ENCODE data around the gene RIMKLB. TPM values are rescaled to one million over a fixed set of nuclear protein-coding genes. Genes with fewer than 3 reads are reported as not detected.

RIMKLB gene
- total RNA-seq, 6 experiments from 2014 or later: 8.5 to 10.7 (median 9.0) TPM

GRCh38 chr12:8821591-8821990, 123.8 kb downstream of the RIMKLB start:
- no peak for TF ChIP-seq CTCF (IDR thresholded peaks at IDR 0.05)
- no peak for DNase-seq
- Mint-ChIP-seq H3K4me3 (no peak overlapping the region), H3K36me3 (ENCODE audit: low read depth) (no peaks in the 10 kb centered on the region), H3K9me3 (no peaks in the 10 kb centered on the region), H3K4me1 (ENCODE audit: low read depth) (no peaks in the 10 kb centered on the region), H3K27ac (no peak overlapping the region), H3K27me3 (ENCODE audit: insufficient read depth) (peaks cover 16% of the 10 kb centered on the region)

- no peak for DNase-seq
- Mint-ChIP-seq H3K4me3 (no peak within 1 kb of the TSS), H3K4me1 (ENCODE audit: low read depth) (no peaks in the 10 kb centered on the region), H3K9me3 (no peaks in the 10 kb centered on the region), H3K27ac (no peak within 1 kb of the TSS), H3K36me3 (ENCODE audit: low read depth) (no peaks in the 10 kb centered on the region), H3K27me3 (ENCODE audit: insufficient read depth) (peaks cover 13% of the 10 kb centered on the region)
- TF ChIP-seq CTCF (IDR thresholded peaks at IDR 0.05): no peak
These were observed 124.5 kb downstream of the RIMKLB start, which contains the start of gene A2ML1 for GRCh38 chr12:8822298-8822697. Gene A2ML1, plus strand, starts transcription at chr12:8822621. Its CDS starts 31 bp downstream, at chr12:8822652.

GRCh38 chr12:8823565-8824300, 125.9 kb downstream of the RIMKLB start:
- H3K4me1 Mint-ChIP-seq (ENCODE audit: low read depth): peaks cover 1% of the 10 kb centered on the region; the same call in 1 of the 2 replicates
- no peaks in the 10 kb centered on the region for H3K9me3 Mint-ChIP-seq
- peaks cover 9% of the 10 kb centered on the region for H3K27me3 Mint-ChIP-seq (ENCODE audit: insufficient read depth)
- H3K36me3 Mint-ChIP-seq (ENCODE audit: low read depth): no peaks in the 10 kb centered on the region
- H3K27ac Mint-ChIP-seq: no peak overlapping the region
- H3K4me3 Mint-ChIP-seq: no peak overlapping the region
- DNase-seq: peak; percentile 11
- peak; percentile 78 for TF ChIP-seq CTCF (IDR thresholded peaks at IDR 0.05)

- peaks cover 21% of the 10 kb centered on the region for H3K27me3 Mint-ChIP-seq (ENCODE audit: insufficient read depth)
- no peak overlapping the region for H3K4me3 Mint-ChIP-seq
- no peaks in the 10 kb centered on the region for H3K36me3 Mint-ChIP-seq (ENCODE audit: low read depth)
- no peak for TF ChIP-seq CTCF (IDR thresholded peaks at IDR 0.05)
- no peak overlapping the region for H3K27ac Mint-ChIP-seq
- H3K4me1 Mint-ChIP-seq (ENCODE audit: low read depth): peaks cover 6% of the 10 kb centered on the region; the same call in 1 of the 2 replicates
- no peaks in the 10 kb centered on the region for H3K9me3 Mint-ChIP-seq
- no peak for DNase-seq
These were observed 129.9 kb downstream of the RIMKLB start for GRCh38 chr12:8827551-8828256.

- Mint-ChIP-seq H3K36me3 (ENCODE audit: low read depth) (no peaks in the 10 kb centered on the region), H3K4me3 (no peak overlapping the region), H3K4me1 (ENCODE audit: low read depth) (peaks cover 6% of the 10 kb centered on the region; the same call in 1 of the 2 replicates), H3K27me3 (ENCODE audit: insufficient read depth) (peaks cover 24% of the 10 kb centered on the region), H3K27ac (no peak overlapping the region), H3K9me3 (no peaks in the 10 kb centered on the region; the same call in 1 of the 2 replicates)
- no peak for DNase-seq
- no peak for TF ChIP-seq CTCF (IDR thresholded peaks at IDR 0.05)
These were observed 130.7 kb downstream of the RIMKLB start for GRCh38 chr12:8828257-8829124.
